Heart left ventricle (tissue), 16 donors: Measurements from ENCODE around the gene CNNM3. TPM values are rescaled to one million over a fixed set of nuclear protein-coding genes. Genes with fewer than 3 reads are reported as not detected.

Experiments used
- ATAC-seq, 4 donors: fragments of 200-7000 bp; cut with Tn5 transposase; one replicate each; pipeline ENCODE4 v1.9.1; 2020 to 2022; ENCODE audit warnings: moderate library complexity in 4 of 4, mild to moderate bottlenecking in 3 of 4, moderate number of reproducible peaks in 1 of 4
- DNase-seq, 5 donors: peaks; one replicate each; pipeline ENCODE4 v3.0.0-alpha.2; 2020
- H3K27ac ChIP-seq, 12 donors: fragments of 200-600 bp; sonication (generic) in 4 of 12; one replicate each; pipeline versions ENCODE4 v1.5.0 to v1.8.0; 2016 to 2022; ENCODE audit warnings: mild to moderate bottlenecking in 2 of 12
- H3K27me3 ChIP-seq, 9 donors: fragments of 200-600 bp; sonication (generic) in 2 of 9; one replicate each; pipeline versions ENCODE4 v1.5.1 to v1.8.0; 2016 to 2022; ENCODE audit warnings: mild to moderate bottlenecking in 3 of 9
- H3K36me3 ChIP-seq, 9 donors: fragments of 200-600 bp; sonication (generic) in 2 of 9; one replicate each; pipeline versions ENCODE4 v1.5.0 to v1.8.0; 2018 to 2022; ENCODE audit warnings: mild to moderate bottlenecking in 2 of 9
- H3K4me1 ChIP-seq, 12 donors: fragments of 200-600 bp; sonication (generic) in 4 of 12; one replicate each; pipeline versions ENCODE4 v1.5.0 to v1.8.0; 2016 to 2022; ENCODE audit warnings: mild to moderate bottlenecking in 3 of 12
- H3K4me3 ChIP-seq, 12 donors: fragments of 200-600 bp; sonication (generic) in 4 of 12; one replicate each; pipeline versions ENCODE4 v1.5.0 to v1.8.0; 2017 to 2022; ENCODE audit warnings: mild to moderate bottlenecking in 9 of 12, moderate library complexity in 4 of 12
- H3K9me3 ChIP-seq, 12 donors: fragments of 200-600 bp; sonication (generic) in 4 of 12; one replicate each; pipeline versions ENCODE4 v1.5.0 to v1.8.0; 2016 to 2022; ENCODE audit warnings: mild to moderate bottlenecking in 1 of 12
- CTCF ChIP-seq, 12 donors: fragments of 200-600 bp; sonication (generic) in 4 of 12; IDR thresholded peaks; one replicate each; pipeline versions ENCODE4 v1.5.0 to v1.8.0; 2018 to 2022; ENCODE audit warnings: antibody characterized with exemption in 12 of 12, mild to moderate bottlenecking in 5 of 12
- POLR2A ChIP-seq, 2 donors: fragments of 450-650 bp; IDR thresholded peaks; one replicate each; pipeline ENCODE4 v1.6.1; 2017; ENCODE audit warnings: antibody characterized with exemption in 2 of 2, mild to moderate bottlenecking in 2 of 2, moderate library complexity in 2 of 2
- WGBS, 4 donors: extraction: QIAGEN DNeasy Blood & Tissue Kit in 2 of 4; methylation state at CpG; one replicate each; pipeline versions ENCODE4 v1.1.5 to v1.1.7; 2013 to 2018; 5-methylcytosine and 5-hydroxymethylcytosine counted together
- intact Hi-C, 10 donors: fragments of 100-400 bp; cut with DNase I; formaldehyde crosslinking; loops; one replicate each; pipeline versions ENCODE4 v1.11.1 to v1.14.2; 2022
- polyA plus RNA-seq, 2 donors: library from polyadenylated mRNA; stranded (reverse); fragments of 200-250 nt; gene quantifications; one replicate each; pipeline ENCODE4 v1.2.3, GENCODE V29; 2013
- total RNA-seq, 9 donors: library from RNA; depleted of rRNA in 2 of 9; stranded (reverse); fragments of >200 nt in 2 of 9; fragmentation: NEBNext Ultra II Directional in 3 of 9; extraction: Animal tissue kit (Norgen Biotek cat#: 25700) in 3 of 9; gene quantifications; one replicate each; pipeline versions ENCODE4 v1.1.0 to v1.2.4, GENCODE V29; 2016 to 2023
- donor health status: ischemic (EF 13 %, LVEDD 7.1; RV severe dilation, severe dysfunction).
- donor health status: healthy with polysubstance abuse.
- donor health status: DM: no; HTN: yes; CAD: no.
- donor health status: DM: no; HTN: no; CAD: no.
- donor health status: ischemic (EF 25% LVEDD 6.9; RV normal size, moderate dysfunction).
- donor health status: ischemic (EF 25% LVEDD 5.7; RV mildly dilated, moderate dysfunction).
- donor health status: healthy.
- donor health status: DM: yes; HTN: yes; CAD: no.
- donor health status: ischemic (EF 35%, LVEDD 5.7; RV mildly dilated, moderate dysfunction).
- donor health status: nonischemic (EF 11% LVEDD 7.7; RV severe dilation, severe dysfunction).
- donor health status: DM: yes; HTN: yes; CAD: no.
- donor health status: PGD.
- donor health status: ischemic (EF 29% LVEDD 5.4; RV normal size, mild dysfunction).
- donor health status: nonischemic (EF 23%, LVEDD 6.1; RV moderate dilation, normal function).

Gene CNNM3
- total and polyA plus RNA-seq, 11 donors = 5.1 to 17.7 (median 10.2) TPM

DNA sequence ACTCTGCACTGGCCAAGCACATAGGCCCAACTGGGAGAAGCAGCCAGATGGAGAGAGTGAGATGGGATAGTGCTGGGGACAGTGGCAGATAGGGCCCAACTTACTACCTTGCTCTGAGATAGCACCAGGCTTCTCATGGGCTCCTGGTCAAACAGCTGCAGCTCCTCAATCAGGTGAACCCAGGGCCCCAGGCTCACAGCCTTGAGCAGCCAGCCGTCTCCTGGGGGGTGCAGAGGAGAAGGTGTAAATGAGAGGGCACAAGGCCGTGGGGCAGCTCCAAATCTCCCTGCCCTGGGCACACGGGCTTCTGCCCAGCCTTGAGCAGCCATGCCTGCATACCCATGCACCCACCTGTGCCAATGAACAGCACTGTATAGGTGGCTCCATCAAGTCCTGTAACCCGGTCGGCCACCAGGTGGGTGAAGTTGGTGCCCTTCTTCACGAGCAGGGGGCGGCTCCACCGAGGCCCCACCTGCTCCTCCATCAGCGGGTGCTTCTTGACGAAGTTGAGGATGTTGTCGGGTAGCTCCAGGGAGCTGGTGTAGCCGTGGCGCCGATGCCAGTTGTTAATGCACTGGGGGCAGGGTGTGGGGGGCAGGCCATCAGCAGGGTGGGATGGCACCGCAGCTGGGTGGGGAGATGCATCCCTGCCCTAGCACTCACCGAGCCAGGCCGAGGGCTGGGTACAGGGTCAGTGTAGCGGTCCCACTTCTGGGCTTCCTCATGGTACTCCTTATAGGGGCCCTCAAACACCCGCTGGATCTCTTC, 47.7 kb downstream of the CNNM3 start:
- peaks cover 0 to 80% (median 71%) of the 10 kb centered on the region in 9 donors for H3K36me3 ChIP-seq
- ATAC-seq = no peak
- H3K27me3 ChIP-seq = peaks cover 0 to 3% (median 0%) of the 10 kb centered on the region in 9 donors
- intact Hi-C loops = no loop called here
- H3K4me1 ChIP-seq = peaks cover 0 to 75% (median 59%) of the 10 kb centered on the region in 12 donors
- 78 to 87% (median 85%) methylated on average over 14 to 19 of the region's 19 CpGs for WGBS, 4 donors
- no peaks in the 10 kb centered on the region for H3K9me3 ChIP-seq
- TF ChIP-seq CTCF (IDR thresholded peaks at IDR 0.05) = no peak
- no peak for TF ChIP-seq POLR2A (IDR thresholded peaks at IDR 0.05)
- peak overlapping the region in 1 of 12 donors; percentile 98 for H3K27ac ChIP-seq
- peak in 1 of 5 donors; percentile 60 for DNase-seq
- no peak overlapping the region for H3K4me3 ChIP-seq

- TF ChIP-seq CTCF (IDR thresholded peaks at IDR 0.05) (peak in 1 of 12 donors; percentile 4), POLR2A (IDR thresholded peaks at IDR 0.05) (no peak)
- WGBS, 4 donors = 70 to 75% (median 73%) methylated on average over 25 of the region's 25 CpGs; no CpG with 5 or more reads in 1 of the 4 donors
- peaks cover 0 to 80% (median 71%) of the 10 kb centered on the region in 9 donors for H3K36me3 ChIP-seq
- H3K27me3 ChIP-seq = peaks cover 0 to 9% (median 0%) of the 10 kb centered on the region in 9 donors
- H3K9me3 ChIP-seq = no peaks in the 10 kb centered on the region
- H3K4me3 ChIP-seq = no peak overlapping the region
- DNase-seq = peak in 4 of 5 donors; percentile 67 to 89 (median 72)
- peak in 3 of 4 donors; percentile 1 to 40 (median 22) for ATAC-seq
- H3K4me1 ChIP-seq = peaks cover 0 to 67% (median 52%) of the 10 kb centered on the region in 12 donors
- intact Hi-C loops = loop anchor here in 1 of 10 donors (5.0 kb wide), 1 partner anchor 248 kb away; the partner anchor contains the start of gene ANKRD36
- peak overlapping the region in 2 of 12 donors; percentile 9 to 98 for H3K27ac ChIP-seq
Observed at GRCh38 chr2:96864343-96865091, 48.4 kb downstream of the CNNM3 start.

DNA sequence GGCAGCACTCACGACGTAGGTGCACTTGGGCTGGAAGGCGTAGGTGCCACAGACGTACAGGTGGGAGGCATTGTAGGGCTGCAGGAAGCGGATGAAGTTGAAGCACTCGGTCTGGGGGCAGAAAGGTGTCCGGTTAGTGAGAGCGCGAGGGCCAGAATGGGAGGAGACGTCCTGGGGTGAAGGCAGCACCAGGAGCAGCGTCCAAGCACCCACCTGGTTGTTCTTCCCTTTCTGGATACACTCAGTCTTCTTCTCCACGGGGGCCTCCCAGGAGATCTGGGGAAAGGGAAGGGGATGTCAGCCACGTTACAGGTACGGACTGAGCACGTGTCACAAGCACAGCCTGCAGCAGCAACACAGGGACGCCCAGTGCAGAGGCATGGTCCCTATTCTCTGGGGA, 49.6 kb downstream of the CNNM3 start:
- H3K27me3 ChIP-seq = peaks cover 0 to 20% (median 0%) of the 10 kb centered on the region in 9 donors
- TF ChIP-seq CTCF (IDR thresholded peaks at IDR 0.05) (no peak), POLR2A (IDR thresholded peaks at IDR 0.05) (no peak)
- no peak for ATAC-seq
- intact Hi-C loops = loop anchor here in 1 of 10 donors (5.0 kb wide), 1 partner anchor 247 kb away; the partner anchor contains the start of gene ANKRD36
- peak in 1 of 5 donors; percentile 25 for DNase-seq
- H3K9me3 ChIP-seq = no peaks in the 10 kb centered on the region
- H3K36me3 ChIP-seq = peaks cover 0 to 71% (median 64%) of the 10 kb centered on the region in 9 donors
- peak overlapping the region in 4 of 12 donors; percentile 79 to 100 (median 98) for H3K4me3 ChIP-seq
- H3K27ac ChIP-seq = peak overlapping the region in 5 of 12 donors; percentile 96 to 100 (median 98)
- WGBS, 4 donors = 74 to 80% (median 76%) methylated on average over 16 of the region's 16 CpGs
- peaks cover 0 to 60% (median 45%) of the 10 kb centered on the region in 12 donors for H3K4me1 ChIP-seq
